GM18520 (cell line): Measurements from ENCODE around the gene RAB8B.

Experiments
- ATAC-seq: cut with Tn5 transposase; IDR thresholded peaks from one replicate; pipeline ENCODE4 v1.9.1; 2021; ENCODE audit not compliant: unreplicated experiment

The RAB8B gene

DNA sequence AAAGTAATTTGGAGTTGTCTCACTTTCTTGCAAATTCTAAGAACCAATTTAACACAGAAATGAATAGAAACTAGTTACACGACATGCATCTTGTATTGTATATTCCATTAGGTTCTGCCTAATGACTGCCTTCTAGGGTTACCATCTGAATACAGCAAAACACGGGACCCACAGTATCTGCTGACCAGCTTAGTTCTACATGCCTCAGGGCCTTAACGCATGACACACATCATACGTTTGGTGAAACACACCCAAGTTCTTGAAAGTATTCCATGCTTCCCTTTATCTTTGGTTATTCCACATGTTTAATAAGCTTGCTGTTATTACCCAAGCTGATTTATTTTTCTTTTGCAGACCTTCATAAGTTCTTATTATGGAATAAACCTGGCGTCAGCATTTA is 115.9 kb downstream of the RAB8B start:
- ATAC-seq, result no peak

DNA sequence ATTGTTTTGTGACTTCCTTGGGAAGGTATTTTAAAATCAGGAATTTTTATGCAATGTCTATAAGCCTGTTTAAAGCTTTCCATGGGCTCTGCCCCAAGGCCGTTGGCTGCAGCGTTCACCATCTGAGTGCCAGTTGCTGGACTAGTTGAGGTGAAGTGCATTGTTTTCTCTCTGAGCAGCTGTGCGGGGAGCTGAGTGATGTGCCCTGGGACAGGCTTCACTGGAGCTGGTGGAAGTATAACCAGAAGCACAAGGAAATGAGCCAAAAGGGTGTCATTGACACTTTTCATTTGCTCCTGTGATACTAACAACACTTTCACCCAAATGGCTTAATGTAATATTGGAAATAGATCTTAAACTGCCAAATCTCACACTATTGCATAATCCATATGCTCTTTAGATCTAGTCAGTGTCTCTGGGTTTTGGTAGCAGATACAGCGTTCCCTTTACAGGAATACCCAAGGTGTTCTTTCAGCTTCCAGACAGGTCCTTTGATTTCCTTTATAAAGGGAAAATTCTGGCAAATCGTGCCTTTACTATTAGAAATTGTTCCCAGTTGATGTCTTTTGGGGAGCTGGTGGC is 117.2 kb downstream of the RAB8B start:
- no peak for ATAC-seq

- no peak for ATAC-seq
Measured at GRCh38 chr15:63308491-63308890, 119.1 kb downstream of the RAB8B start.

DNA sequence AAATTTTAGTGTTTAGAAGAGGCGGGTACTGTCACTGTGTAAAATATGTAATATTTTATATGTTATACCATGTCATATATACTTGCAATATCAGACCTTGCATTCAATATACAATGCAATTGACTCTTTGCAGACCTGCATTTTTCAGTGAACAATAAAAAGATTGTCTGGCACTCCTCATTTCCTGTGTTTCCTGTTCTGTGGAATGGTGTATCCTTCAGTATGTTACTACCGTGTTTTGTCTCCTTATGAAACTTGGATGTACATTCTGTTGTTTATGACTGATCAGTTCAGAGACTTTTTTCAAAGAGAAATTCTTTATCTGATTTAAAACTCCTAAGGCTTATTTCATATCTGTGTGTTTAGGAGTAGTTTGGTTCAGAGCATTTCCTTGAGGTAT is 119.5 kb downstream of the RAB8B start:
- no peak for ATAC-seq

GRCh38 chr15:63310646-63311045 is 121.2 kb downstream of the RAB8B start:
- ATAC-seq, result no peak

DNA sequence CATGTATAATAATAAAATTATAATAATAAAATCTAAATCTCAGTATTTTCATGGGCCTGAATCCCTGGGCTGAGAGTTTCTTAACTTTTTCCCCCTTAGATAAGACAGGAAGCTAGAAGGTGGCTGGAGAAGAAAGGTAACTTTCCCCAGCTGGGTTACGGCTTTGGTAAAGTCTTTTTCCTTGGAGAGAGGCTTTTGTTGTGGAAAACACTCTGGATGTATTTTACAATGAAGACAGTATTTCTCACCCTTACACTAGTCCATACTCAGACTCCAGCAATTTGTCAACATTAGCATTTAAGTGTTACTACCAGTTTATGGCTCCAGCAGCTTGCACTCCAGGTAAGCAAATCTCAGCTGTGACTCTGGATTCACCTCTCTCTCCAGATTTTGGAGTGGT is 122.9 kb downstream of the RAB8B start:
- no peak for ATAC-seq

DNA sequence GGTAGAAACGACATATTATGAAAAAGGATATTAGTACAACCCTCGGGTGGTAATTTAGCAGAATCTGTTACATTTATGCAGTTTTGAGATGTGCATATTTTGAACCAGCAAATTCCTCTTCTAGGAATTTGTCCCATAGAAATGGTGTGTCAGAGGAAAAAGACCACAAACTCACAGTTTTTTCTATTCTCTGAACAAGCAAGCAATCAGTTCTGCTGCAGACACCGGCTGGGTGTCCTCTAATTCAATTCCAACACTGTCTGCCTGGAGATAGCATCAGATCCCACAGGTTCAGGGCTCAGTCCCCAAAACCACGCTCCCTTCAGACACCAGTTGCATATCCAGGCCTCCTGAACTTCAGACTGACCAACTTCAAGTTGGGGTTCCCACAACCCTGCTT is 124.4 kb downstream of the RAB8B start:
- no peak for ATAC-seq

GRCh38 chr15:63314409-63314808 is 125.0 kb downstream of the RAB8B start:
- no peak for ATAC-seq
